ENCODE results near the gene DAB2IP.

DAB2IP gene

GRCh38 chr9:121784731-121785411 lies 133.4 kb downstream of the DAB2IP start:
- no peaks in the 10 kb centered on the region for H3F3A ChIP-seq (ENCODE audit: insufficient read depth)
- no peaks in the 10 kb centered on the region for H3K79me2 ChIP-seq (ENCODE audit: insufficient read depth, low read length)
- H3K27me3 ChIP-seq (ENCODE audit: low read length) = no peaks in the 10 kb centered on the region
- H3K9me2 ChIP-seq (replicated peaks; ENCODE audit: insufficient read depth, low read length) = no peaks in the 10 kb centered on the region
- no peak overlapping the region for H3K4me3 ChIP-seq (ENCODE audit: insufficient read depth, low read length, poor library complexity, severe bottlenecking)
- no peaks in the 10 kb centered on the region for H3K36me3 ChIP-seq (ENCODE audit: low read length)
- H4K20me1 ChIP-seq (ENCODE audit: low read depth, low read length) = no peaks in the 10 kb centered on the region
- H3K27ac ChIP-seq (ENCODE audit: low read depth, low read length) = no peak overlapping the region
- H3K9me3 ChIP-seq (ENCODE audit: insufficient read depth, low read length) = no peaks in the 10 kb centered on the region
- H3K4me2 ChIP-seq (ENCODE audit: low read depth, low read length, poor library complexity, severe bottlenecking) = no peak overlapping the region
- TF ChIP-seq EZH2phosphoT487 (conservative IDR thresholded peaks at IDR 0.05; ENCODE audit: low read length) = no peak
- TF ChIP-seq, protein P1, sequence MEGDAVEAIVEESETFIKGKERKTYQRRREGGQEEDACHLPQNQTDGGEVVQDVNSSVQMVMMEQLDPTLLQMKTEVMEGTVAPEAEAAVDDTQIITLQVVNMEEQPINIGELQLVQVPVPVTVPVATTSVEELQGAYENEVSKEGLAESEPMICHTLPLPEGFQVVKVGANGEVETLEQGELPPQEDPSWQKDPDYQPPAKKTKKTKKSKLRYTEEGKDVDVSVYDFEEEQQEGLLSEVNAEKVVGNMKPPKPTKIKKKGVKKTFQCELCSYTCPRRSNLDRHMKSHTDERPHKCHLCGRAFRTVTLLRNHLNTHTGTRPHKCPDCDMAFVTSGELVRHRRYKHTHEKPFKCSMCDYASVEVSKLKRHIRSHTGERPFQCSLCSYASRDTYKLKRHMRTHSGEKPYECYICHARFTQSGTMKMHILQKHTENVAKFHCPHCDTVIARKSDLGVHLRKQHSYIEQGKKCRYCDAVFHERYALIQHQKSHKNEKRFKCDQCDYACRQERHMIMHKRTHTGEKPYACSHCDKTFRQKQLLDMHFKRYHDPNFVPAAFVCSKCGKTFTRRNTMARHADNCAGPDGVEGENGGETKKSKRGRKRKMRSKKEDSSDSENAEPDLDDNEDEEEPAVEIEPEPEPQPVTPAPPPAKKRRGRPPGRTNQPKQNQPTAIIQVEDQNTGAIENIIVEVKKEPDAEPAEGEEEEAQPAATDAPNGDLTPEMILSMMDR (IDR thresholded peaks at IDR 0.05; ENCODE audit: insufficient read depth, low read length, poor library complexity, severe bottlenecking) = no peak
- no peak overlapping the region for H2AFZ ChIP-seq (ENCODE audit: low read depth, low read length, severe bottlenecking)
- no peak overlapping the region for H3K9ac ChIP-seq (ENCODE audit: low read length)

GRCh38 chr9:121785673-121786542 lies 134.5 kb downstream of the DAB2IP start:
- Histone ChIP-seq H3K79me2 (ENCODE audit: insufficient read depth, low read length) (no peaks in the 10 kb centered on the region), H3K4me2 (ENCODE audit: low read depth, low read length, poor library complexity, severe bottlenecking) (no peak overlapping the region), H3K36me3 (ENCODE audit: low read length) (no peaks in the 10 kb centered on the region), H4K20me1 (ENCODE audit: low read depth, low read length) (no peaks in the 10 kb centered on the region), H3K27ac (ENCODE audit: low read depth, low read length) (no peak overlapping the region), H3K9ac (ENCODE audit: low read length) (no peak overlapping the region), H3K9me2 (replicated peaks; ENCODE audit: insufficient read depth, low read length) (no peaks in the 10 kb centered on the region), H3F3A (ENCODE audit: insufficient read depth) (no peaks in the 10 kb centered on the region), H3K27me3 (ENCODE audit: low read length) (no peaks in the 10 kb centered on the region), H3K9me3 (ENCODE audit: insufficient read depth, low read length) (no peaks in the 10 kb centered on the region), H3K4me3 (ENCODE audit: insufficient read depth, low read length, poor library complexity, severe bottlenecking) (no peak overlapping the region), H2AFZ (ENCODE audit: low read depth, low read length, severe bottlenecking) (no peak overlapping the region)
- TF ChIP-seq, protein P1 (IDR thresholded peaks at IDR 0.05; ENCODE audit: insufficient read depth, low read length, poor library complexity, severe bottlenecking) = no peak
- no peak for TF ChIP-seq EZH2phosphoT487 (conservative IDR thresholded peaks at IDR 0.05; ENCODE audit: low read length)

DNA sequence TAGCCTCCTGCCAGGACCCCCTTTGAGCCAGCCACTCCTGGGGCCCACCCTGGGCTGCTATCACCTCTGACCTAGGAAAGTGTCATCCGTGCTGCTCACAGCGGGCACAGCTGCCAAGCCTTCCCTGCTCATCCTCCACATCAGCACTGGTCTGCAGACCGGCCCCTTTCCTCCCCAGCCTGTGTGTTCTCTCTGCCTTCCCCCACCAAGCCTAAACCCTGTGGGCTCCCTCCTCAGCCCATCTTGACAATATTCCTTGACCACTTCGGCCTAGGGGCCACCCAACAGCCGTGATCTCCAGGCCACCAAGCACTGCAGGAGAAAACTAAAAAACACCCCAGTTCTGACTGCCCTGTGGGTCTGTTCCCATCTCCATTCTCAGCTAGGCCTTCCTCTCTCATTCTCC lies 135.1 kb downstream of the DAB2IP start:
- Histone ChIP-seq H3K9me3 (ENCODE audit: insufficient read depth, low read length) (no peaks in the 10 kb centered on the region), H3K4me3 (ENCODE audit: insufficient read depth, low read length, poor library complexity, severe bottlenecking) (no peak overlapping the region), H3K36me3 (ENCODE audit: low read length) (no peaks in the 10 kb centered on the region), H3K9me2 (replicated peaks; ENCODE audit: insufficient read depth, low read length) (no peaks in the 10 kb centered on the region), H3K27ac (ENCODE audit: low read depth, low read length) (no peak overlapping the region), H3F3A (ENCODE audit: insufficient read depth) (no peaks in the 10 kb centered on the region), H3K4me2 (ENCODE audit: low read depth, low read length, poor library complexity, severe bottlenecking) (no peak overlapping the region), H3K79me2 (ENCODE audit: insufficient read depth, low read length) (no peaks in the 10 kb centered on the region), H2AFZ (ENCODE audit: low read depth, low read length, severe bottlenecking) (no peak overlapping the region), H3K27me3 (ENCODE audit: low read length) (no peaks in the 10 kb centered on the region), H3K9ac (ENCODE audit: low read length) (no peak overlapping the region), H4K20me1 (ENCODE audit: low read depth, low read length) (no peaks in the 10 kb centered on the region)
- TF ChIP-seq, protein P1 (IDR thresholded peaks at IDR 0.05; ENCODE audit: insufficient read depth, low read length, poor library complexity, severe bottlenecking) = no peak
- no peak for TF ChIP-seq EZH2phosphoT487 (conservative IDR thresholded peaks at IDR 0.05; ENCODE audit: low read length)
